HG03045 (cell line): ENCODE data around the gene CDH4.

Experiments
- ATAC-seq: cut with Tn5 transposase; IDR thresholded peaks from one replicate; pipeline ENCODE4 v1.9.1; 2021; ENCODE audit warnings: mild to moderate bottlenecking, moderate library complexity; ENCODE audit not compliant: unreplicated experiment

The CDH4 gene

GRCh38 chr20:61588411-61589385, 336.6 kb downstream of the CDH4 start:
- ATAC-seq: no peak

- no peak for ATAC-seq
Measured at GRCh38 chr20:61590236-61590635, 338.2 kb downstream of the CDH4 start.

DNA sequence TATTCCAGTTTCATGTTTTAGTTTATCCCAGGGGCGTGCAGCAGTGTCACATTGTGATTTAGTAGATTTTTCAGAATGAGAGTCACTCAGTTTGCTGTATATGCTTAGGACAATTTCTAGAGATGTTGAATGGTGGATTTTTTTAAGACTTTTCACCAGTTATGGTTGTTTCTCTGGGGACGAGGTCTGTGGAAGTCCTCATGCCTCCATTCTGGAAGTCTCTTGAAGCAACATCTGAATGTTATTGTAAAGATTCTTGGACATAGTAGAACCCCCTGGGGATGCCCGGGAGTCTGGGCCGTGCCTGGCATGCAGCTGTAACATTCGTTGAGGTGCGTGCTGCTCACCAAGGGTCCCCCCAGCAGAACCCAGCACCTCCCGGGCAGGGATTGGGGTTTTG, 341.5 kb downstream of the CDH4 start:
- ATAC-seq: no peak

DNA sequence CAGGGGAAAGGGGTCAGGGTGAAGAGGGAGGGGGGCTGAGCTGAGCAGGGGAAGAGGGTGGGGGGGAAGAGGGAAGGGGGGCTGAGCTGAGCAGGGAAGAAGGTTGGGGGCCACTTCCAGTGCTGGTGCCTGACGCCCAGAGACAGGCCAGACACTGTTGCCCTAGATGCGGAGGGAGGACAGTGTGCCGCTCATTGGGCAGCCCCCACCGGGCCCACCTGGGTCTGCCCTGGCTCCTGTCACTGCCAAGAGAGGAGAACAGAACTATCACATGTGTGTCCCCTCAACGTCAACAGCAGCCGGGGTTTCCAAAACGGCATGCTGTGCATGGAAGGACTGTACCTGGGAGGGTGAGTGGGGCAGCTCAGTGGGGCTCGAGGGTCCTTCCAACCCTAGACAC, 342.1 kb downstream of the CDH4 start:
- no peak for ATAC-seq

GRCh38 chr20:61595216-61595615, 343.2 kb downstream of the CDH4 start:
- ATAC-seq: no peak

- no peak for ATAC-seq
Measured at GRCh38 chr20:61596687-61597330, 344.7 kb downstream of the CDH4 start.

DNA sequence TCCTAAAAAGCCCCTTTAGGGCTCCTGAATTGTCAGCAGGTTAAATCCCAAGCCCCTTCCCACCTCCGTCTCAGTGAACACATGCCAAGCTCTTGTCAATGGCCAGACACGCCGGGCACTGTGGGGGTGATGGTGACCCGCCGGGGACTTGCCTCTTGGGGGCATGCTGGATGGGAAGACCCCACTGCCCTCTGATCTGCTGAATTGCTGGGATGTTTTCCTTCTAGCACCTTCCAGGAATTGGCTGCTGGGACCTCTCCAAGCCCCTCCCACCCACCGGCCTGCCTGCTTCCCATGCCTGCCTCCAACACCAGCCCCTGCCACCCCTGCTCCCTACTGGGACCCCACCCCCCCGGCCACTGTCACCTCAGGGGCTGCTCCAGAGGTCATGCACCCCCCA, 345.9 kb downstream of the CDH4 start:
- ATAC-seq: no peak

DNA sequence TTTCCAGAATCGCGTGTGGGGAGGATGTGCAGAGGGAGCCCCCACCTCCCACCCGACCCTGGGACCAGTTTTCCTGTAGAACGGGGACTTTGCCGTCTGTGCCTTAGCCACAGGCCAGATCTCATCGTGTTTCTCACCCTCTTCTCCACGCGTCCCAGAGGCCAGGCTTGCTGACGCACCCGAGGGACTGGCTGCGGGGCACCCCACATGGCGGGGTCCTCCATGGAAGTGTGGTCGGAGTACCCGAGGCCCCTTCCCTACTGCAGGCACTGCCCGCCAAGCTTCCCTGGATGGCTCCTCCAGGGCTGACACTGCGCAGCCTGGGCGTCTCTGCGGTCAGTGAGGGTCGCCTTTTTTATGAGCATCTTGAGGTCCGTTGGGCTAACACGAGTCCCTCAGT, 346.5 kb downstream of the CDH4 start:
- no peak for ATAC-seq

GRCh38 chr20:61599061-61599531, 347.0 kb downstream of the CDH4 start:
- ATAC-seq: no peak

- no peak for ATAC-seq
Measured at GRCh38 chr20:61599541-61599992, 347.5 kb downstream of the CDH4 start.

DNA sequence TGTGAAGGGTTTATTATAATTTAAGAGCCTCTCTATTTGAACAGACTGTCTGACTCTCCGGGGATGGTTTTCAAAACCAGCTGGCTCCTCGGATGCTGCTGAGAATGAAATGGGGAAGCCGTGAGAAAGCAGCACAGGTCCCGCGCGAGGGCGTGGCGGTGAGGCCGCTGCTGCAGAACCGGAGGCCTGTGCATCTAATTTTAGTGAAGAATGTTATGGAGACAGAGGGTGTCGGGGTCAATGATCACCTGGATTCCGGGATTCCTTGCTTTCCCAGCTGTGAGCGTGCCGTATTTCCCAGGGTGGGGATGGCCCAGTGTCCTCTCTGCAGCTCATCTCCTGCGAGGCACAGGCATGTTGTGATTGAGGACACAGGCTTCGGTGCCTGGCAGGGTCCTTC, 348.0 kb downstream of the CDH4 start:
- no peak for ATAC-seq

GRCh38 chr20:61601361-61601760, 349.3 kb downstream of the CDH4 start:
- no peak for ATAC-seq

DNA sequence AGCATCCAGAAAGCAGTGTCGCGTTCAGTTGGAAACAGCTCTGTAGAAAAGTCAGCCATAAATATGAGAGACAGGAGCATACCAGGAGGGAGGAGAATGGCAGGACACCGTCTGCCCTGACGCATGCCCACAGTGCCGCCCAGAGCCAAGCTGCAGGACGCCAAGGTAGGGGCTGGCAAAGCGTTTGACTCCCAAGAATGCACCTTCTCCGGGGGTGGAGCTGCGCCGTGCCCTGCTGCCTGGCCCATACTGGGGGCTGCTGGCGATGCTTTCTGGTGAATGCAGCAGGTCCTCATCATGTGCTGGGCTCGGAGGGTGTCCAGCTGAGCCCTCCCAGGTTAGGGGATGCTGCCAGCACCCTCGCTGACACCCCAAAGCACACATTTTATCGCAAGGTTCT, 349.8 kb downstream of the CDH4 start:
- ATAC-seq: no peak

GRCh38 chr20:61603715-61604114, 351.7 kb downstream of the CDH4 start:
- no peak for ATAC-seq

DNA sequence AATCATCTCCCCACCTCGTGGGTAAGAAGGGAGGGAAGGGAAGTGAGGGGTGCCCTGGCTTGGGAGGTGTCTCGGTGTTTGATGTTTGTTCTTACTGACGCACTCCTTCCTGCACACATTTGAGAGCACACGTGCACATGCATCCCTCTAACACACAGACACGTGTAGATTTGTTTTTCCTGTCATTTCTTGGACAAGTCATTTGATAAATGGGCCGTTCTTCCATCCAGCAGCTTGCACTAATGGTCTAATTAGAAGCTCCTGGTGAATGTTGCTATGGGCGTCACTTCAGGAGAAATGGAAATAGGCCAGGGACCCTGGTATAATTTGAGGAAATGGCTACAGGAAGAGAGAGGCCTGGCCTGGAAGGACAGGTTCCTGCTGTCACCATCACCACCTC, 352.5 kb downstream of the CDH4 start:
- ATAC-seq: no peak

- ATAC-seq: no peak
Measured at GRCh38 chr20:61605283-61605682, 353.2 kb downstream of the CDH4 start.

DNA sequence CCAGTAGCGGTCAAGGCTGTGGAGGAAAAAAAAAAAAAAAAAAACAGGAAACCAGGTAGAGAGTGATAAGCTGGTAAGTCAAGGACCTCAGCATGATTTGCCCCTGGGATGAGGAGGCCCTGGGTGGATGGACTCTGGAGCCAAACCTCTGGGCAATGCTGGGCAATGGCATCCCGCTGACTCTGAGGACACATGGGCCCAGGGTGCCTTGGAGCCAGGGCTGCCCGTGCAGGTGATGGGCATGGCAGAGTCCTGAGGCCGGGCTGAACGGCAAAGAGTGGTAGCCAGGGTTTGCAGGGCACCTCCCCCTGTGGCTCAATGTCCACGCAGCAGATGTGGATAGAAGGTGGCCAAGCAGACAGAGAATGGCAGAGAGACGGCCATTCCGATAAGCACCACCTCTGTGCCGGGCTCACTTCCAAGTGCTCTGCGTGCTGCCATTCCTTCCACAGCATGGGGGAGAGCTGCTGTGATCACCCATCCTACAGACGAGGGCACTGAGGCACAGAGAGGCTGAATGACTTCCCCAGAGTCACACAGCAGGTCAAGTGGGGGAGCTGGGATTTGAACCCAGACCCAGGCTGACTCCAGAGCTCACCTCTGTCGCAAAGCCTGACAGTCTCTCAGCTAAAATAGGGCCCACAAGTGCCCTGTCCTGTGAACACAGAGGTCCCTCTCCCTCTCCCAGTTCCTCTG, 353.9 kb downstream of the CDH4 start:
- ATAC-seq: no peak

DNA sequence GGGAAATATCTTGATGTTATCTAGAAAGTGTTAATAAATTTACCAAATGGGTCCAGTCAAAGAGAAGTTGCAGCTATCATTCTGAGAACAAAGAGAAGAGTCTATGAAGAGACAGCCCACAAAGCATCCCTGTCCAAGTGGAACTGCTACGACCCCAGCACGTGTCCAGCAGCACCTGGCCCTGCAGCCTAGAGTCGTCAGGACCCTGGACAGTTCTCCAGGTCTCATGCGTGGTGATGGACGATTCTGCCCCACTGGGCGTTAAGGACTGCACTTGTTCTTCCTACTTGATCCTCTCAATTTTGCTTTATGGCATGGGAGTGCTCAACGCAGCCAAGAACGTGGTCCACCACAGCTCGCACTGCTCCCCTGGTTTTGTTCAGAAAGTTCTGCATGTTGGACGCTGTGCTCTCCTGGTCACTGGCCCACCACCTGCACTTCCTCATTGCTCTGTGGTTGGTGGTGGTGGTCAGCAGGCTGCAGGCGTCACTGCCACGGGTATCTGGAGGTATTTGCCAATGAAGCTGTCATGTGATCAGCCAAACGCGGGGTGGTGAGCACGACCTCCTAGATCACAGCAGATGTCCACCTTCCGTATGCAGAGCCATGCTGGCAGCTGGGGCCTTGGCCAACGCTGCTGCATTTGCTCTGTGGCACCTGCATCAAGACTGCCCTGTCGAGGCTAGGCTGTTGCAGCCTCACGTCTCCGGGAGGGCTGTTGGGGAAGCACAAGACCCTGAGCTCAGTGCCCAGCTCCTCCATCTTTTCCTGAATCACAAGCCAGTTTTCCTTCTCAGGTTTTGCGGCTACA, 356.4 kb downstream of the CDH4 start:
- no peak for ATAC-seq

DNA sequence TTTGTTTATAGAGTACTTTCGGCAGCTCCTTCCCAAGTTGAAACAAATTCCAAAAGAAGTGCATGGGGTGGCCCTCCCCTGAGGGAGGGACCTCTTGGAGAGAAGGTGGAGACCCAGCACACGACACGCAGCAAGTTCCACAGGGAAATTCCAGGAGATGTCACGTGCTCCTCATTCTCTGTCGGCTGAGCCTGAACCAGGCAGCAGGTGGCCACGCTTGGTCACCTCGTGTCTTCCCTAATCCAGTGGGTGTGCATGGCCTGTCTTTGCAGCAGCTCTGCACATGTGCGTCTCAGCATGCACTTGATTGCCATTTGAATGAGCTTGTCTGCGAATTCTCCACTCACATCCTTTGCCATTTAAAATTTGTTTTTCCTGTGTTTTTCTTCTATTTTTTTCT, 357.4 kb downstream of the CDH4 start:
- ATAC-seq: no peak

- ATAC-seq: no peak
Measured at GRCh38 chr20:61611401-61612180, 359.5 kb downstream of the CDH4 start.
